RCC 7860 (cell line): ENCODE results near the gene HOXD10.
A peak's percentile ranks its signal among the peaks of the same experiment; 100 is the strongest.

ENCODE experiments used
- DNase-seq: peaks from one replicate; pipeline ENCODE4 v3.0.0-alpha.2; 2015; ENCODE audit warnings: low spot score
- FAIRE-seq: peaks from 2 replicates; lab custom pipeline; 2012; peaks lifted over from hg19 to GRCh38; lab: Jason Lieb, UNC

HOXD10 gene

DNA sequence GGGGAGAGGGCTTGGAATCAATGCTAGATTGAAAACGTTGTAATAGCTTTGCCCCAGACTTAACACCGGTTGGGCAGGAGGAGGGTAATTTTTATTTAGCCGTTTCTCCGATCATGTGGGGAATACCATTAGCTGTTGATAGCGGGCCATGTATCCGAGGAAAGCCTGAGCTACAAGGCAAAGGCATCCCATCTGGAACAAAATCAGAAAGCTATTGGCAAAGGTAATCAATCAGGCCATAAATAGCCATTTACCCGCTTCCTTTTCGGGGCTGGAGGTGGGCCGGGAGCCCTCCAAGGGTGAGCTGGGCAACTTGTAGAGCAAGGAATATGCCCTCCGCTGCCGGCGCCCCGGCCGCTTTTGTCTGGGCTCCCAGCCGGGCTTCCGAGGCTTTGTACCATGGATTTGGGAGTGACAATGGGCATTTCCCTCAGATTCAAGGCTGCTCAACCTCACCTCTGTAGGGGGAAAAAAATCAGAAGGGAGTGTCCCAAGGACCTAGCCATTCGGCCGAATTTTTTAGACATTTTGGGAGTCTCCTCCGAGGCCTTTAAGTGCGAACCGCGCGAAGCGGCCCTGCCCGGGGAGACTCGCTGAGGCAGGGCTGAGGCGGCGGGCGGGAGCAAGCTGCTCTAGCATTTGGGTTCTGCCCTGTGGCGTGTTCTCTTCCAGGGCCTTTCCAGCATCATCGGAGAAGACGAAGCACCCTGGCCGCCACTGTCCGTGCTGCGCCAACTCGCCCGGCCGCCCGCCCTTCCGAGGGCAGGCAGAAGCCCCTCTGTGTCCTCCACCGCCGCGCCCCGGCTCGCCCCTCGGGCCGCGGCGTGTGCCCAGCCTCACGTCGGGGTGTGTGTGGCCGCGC, 4.8 kb downstream of the HOXD10 start:
- DNase-seq (no peak), FAIRE-seq (no peak)

DNA sequence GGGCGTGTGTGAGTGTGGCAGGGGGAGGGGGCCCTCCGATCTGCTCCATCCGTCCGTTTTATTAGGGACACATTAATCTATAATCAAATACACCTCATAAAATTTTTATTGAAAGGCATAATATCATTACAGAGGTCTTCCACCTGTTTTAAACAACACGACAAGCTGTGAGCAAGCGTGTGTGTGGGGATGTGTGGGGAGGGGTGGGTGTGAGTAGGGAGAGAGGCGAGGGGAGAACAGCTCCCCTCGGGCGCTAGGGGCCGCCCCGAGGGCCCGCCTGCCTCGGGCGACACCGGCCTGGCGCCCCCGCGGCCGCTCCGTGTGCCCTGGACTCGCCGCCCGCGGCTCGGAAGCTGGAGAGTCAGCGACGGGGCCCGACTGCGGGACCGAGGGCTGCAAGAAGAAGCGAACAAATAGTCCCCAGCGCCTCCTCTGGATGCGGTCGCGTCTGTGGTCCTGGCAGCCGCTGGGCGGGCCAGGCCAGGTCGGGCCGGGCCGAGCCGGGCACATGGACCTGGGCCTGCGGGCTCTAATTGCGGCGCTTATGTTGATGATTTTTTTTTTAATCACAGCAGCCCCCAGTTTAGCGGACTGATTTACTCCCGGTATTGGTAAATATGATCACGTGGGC, 5.6 kb downstream of the HOXD10 start:
- no peak for FAIRE-seq
- DNase-seq, result no peak

DNA sequence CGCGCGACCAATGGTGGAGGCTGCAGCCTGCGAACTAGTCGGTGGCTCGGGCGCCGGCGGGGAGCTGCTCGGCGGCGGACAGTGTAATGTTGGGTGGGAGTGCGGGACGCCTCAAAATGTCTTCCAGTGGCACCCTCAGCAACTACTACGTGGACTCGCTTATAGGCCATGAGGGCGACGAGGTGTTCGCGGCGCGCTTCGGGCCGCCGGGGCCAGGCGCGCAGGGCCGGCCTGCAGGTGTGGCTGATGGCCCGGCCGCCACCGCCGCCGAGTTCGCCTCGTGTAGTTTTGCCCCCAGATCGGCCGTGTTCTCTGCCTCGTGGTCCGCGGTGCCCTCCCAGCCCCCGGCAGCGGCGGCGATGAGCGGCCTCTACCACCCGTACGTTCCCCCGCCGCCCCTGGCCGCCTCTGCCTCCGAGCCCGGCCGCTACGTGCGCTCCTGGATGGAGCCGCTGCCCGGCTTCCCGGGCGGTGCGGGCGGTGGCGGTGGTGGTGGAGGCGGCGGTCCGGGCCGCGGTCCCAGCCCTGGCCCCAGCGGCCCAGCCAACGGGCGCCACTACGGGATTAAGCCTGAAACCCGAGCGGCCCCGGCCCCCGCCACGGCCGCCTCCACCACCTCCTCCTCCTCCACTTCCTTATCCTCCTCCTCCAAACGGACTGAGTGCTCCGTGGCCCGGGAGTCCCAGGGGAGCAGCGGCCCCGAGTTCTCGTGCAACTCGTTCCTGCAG, 6.3 kb downstream of the HOXD10 start, which contains the start of gene HOXD9:
Gene HOXD9, plus strand, starts transcription at position 37 of the 728 bp plus-strand sequence. Its CDS starts 50 bp downstream, at position 87.
- DNase-seq, result no peak
- no peak for FAIRE-seq

DNA sequence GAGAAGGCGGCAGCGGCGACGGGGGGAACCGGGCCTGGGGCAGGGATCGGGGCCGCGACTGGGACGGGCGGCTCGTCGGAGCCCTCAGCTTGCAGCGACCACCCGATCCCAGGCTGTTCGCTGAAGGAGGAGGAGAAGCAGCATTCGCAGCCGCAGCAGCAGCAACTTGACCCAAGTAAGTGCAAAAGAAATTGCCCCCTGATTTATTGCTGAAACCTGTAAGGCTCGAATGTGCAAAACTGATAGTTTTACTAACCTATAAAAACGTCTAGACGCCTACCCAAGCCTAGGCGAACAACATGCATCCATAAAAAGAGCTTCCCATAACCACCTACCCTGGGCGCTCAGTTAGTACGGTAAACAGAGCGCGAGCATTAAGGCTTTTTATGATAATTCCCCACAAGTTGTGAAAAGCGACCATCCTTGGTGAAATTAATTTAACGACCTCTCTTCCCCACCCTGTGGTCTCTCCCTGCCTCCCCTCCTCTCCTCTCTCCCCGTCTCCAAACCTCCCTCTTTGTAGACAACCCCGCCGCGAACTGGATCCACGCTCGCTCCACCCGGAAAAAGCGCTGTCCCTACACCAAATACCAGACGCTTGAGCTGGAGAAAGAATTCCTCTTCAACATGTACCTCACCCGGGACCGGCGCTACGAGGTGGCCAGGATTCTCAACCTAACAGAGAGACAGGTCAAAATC, 7.0 kb downstream of the HOXD10 start:
- no peak for FAIRE-seq
- no peak for DNase-seq

DNA sequence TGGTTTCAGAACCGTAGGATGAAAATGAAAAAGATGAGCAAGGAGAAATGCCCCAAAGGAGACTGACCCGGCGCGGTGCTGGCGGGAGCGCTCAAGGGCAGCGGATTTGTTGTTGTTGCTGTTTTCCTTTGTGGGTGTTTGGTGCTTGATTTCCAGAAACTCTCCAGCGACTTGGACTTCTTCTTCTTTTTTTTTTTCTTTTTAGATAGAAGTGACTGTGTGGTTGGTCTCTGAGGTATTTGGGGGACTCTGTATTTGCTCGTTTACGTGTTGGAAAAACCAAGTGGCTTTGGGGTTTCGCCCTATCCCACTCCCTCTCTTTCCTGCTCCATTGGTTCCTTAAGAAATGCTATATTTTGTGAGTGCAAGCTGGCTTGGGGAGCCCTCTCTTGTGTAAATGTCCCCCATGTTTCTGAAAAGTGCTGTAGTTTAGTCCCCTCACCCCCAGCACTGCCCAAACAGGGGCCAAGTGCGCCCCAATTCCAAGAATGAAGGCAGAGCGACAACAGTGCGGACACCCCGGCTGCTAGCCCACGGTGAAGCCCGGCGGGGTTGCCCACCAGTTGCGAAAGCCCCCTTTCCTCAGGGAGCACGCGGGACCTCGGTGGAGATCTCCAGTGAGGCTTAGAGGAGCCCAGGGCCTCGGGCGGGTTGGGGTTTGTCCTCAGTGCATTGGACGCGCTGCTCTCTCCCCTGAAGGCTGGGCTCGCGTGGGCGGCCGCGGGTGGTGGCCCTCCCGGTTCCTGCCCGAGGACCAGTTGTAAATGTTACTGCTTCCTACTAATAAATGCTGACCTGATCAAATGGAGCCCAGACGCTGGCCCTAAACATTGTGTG, 7.8 kb downstream of the HOXD10 start:
- DNase-seq (no peak), FAIRE-seq (no peak)

DNA sequence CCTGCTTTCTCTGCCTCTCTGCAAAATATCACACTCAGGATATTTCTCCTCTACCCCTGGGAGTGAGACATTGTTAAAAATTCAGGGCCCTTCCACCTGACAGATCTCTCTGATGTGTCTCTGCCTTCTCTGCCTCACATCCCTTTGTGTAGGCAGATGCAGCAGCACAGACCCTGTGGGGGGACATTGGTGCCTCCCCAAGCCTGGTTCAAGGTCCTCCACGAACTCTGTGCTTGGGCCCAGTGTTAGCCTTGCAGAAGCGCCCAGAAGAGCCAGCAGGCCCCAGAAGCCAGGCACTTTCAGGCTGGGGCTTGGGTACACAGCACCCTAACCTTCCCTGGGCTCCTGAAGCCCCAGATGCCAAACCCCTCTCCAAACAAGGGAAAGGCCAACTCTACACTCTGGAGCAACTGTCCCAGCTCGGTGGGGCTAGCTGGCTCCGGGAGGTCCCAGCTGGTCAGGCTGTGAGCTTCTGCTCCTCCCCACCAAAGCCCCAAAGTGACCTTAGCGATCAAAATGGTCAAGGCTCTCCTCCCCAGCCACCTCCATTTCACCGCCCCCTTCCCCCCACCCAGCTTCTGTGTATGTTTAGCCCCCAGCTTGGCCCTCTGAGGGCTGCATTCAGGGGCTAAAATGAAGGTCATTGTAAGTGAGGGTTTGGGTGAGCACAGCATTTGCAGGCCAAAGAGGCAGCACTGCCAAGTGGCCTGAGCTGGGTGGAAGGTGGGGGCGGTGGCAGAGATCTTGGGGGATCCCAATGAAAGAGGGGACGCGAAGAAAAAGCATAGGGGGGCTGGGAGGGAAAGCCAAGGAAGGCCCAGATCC, 8.6 kb downstream of the HOXD10 start:
- DNase-seq (no peak), FAIRE-seq (no peak)

DNA sequence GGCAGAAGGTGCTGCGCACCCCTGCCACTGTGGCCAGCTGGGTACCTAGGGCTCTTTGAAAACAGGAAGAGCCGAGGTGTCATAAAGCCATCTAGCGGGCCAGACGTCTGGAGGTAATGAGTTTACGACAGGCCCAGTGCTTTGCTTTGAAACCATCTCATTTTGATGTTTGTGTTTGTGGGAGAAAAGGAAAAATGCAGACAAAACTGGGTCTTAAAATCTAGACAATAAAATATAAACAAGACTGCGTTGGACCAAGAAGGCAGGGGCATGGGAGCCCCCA, 9.1 kb downstream of the HOXD10 start:
- no peak for FAIRE-seq

DNA sequence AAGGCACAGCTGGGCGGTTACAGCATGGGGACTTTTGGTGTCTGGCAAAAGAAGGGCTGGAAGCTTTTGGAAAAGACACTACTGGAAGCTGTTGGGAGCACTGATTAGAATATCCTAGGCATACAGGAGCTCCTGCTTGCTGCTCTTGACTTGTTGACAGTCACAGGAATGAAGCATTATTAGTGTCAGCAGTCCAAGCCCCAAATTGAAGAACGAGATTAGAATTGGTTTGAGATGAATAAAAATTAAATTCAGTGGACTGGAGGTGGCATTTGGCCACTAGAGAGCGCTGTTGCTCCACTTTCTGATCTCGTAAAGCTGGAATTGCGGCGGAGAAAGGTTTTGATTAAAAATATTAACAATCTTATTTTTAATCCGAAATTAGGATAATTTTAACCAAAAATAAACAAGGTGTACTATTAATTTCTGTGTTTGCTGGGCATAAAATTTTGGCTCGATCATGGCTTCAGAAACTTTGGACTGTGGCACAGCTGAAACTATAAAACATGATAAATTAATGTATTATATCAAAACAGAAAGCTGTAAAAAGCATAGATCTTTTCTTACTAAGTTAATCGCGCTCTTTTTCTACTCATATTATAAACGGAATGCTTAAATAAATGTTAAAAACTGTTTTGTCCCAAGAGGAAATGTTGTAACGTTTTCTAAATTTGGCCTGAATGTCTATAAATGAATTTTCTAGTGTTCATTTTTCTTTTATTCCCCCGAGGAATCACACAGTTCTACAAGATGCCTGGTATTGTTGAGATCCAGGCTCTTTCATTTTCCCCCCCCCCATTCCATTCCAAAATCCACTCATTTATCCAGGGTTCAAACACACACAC, 10.6 kb downstream of the HOXD10 start:
- no peak for DNase-seq
- FAIRE-seq, result peak; percentile 83

More for the DNA sequence above, 9.1 kb downstream of the HOXD10 start:
- no peak for DNase-seq

DNA sequence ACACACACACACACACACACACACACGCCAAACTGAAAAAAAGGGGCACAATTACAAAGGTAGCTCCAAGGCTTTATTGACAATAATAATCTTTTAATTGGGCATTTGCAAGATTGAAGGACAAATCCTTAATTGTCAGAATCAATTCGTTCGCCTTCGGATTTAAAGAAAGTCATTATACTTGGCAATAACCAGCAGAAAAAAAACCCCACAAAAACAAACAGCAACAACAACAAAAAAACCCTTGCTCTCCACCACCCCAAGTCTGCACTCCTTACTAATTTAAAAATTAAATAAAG, 11.1 kb downstream of the HOXD10 start:
- DNase-seq (no peak), FAIRE-seq (no peak)

DNA sequence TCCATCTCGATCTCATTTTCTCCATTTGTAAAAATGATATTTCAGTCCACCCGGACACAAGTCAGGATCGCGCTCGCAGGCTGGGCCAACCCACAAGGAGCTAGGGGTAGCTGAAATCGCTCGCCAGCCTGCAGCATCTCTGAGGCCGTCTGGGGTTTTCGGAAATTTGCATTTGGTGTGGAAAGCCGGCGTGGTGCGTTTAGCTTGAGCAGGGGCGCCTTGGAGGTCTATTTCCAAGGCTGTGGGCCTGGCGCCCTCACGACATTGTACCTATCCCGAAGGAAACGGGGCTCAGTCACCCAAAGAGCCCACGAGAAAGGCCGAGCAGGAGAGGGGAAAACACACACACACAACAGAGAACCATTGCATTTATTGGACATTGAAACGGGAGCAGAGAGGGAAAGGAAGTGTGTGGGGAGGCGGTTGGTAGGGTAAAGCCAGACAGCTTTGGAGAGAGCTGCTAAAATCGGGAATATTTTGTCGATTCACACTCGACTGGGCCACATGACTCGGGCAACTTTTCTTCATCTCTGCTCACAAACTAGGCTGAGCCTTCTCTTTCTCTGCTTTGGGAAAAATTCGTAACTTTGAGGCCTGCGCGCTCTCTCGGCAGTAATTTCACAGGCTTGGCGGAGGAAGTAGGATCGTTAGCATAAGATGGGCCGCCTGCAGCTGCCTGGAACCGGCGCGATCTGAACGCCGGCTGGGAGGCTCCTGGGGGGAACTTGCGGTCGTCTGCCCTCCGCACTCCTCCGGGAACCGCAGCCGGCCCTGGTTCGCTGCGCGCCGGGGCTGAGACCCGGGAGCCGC, 11.8 kb downstream of the HOXD10 start:
- DNase-seq (no peak), FAIRE-seq (no peak)

DNA sequence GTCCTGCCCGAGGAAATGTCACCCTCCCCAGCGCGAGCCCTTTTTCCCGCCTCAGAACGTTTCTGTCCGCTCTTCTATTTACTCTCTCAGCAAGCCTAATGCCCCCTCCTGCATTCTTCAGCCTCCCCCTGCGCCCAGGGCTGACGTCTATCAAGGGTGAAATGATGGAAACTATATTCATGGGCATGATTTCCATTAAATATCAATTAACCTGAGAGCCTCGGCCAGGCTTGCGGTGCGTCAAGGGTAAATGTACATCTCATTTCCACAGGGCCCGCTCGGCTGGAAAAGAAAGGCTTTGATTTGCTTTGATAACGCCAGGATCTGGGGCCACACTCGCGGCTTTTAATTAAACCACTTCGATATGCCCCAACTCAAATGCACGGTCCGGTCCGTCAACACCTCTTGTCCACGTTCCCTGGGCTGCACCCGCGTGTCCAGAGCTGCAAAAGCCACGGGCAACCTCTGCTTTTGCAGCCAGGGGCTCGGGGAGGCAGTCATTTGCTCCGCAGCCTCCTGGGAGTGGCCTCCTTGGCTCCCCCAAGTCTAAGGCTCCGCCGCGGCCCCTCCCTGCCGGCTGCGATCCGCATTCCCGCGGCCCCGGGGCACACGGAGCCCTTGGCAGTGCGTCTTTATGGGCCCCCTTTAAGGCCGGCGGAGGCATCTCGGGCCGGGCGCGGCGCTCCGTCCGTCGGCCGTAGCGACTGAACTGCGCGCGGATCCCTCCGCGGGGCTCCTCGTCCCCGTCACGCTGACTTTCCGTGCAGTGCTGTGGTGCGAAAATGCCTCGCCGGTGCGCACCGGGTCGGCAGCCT, 12.6 kb downstream of the HOXD10 start, which contains the start of gene HOXD8:
Gene HOXD8, plus strand, starts transcription at position 724 of the 815 bp plus-strand sequence. CDS start 662 bp downstream, outside the sequence.
- FAIRE-seq (no peak), DNase-seq (peak; percentile 61)

DNA sequence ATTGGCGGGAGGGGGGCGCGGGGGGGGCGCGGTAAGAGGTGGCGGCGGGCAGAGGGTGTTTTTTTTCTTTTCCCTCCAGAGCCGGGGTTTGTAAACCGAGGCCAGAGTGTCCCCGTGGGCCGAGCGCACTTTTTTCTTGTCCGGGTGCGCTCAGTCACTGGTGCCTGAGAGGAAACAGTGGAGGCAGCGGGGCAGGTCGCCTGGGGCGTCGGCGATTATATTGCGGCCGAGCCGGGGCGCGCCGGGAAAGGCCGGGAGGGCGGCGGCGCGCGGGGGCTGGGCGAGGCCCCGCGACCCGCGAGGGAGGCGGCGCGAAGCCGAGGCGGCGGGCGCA, 13.2 kb downstream of the HOXD10 start:
- no peak for DNase-seq
- FAIRE-seq, result no peak

DNA sequence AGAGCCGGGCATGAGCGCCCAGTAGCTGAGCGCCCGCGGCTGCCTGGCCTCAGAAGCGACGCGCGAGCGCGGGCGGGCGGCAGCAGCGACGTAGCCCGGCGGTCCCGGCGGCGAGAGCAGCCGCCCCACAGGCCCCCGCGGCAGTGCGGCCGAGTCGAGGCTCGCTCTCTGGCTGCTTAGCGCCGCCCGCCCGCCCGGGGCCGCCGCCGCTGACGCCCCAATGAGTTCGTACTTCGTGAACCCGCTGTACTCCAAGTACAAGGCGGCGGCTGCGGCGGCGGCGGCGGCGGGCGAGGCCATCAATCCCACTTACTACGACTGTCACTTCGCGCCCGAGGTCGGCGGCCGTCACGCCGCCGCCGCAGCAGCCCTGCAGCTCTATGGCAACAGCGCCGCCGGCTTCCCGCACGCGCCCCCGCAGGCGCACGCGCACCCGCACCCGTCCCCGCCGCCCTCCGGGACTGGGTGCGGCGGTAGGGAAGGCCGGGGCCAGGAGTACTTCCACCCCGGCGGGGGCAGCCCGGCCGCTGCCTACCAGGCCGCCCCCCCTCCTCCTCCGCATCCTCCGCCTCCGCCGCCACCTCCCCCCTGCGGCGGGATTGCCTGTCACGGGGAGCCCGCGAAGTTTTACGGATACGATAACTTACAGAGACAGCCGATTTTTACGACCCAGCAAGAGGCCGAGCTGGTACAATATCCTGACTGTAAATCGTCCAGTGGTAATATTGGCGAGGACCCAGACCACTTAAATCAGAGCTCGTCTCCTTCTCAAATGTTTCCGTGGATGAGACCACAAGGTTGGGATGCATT, 13.8 kb downstream of the HOXD10 start:
- DNase-seq, result no peak
- FAIRE-seq, result no peak

DNA sequence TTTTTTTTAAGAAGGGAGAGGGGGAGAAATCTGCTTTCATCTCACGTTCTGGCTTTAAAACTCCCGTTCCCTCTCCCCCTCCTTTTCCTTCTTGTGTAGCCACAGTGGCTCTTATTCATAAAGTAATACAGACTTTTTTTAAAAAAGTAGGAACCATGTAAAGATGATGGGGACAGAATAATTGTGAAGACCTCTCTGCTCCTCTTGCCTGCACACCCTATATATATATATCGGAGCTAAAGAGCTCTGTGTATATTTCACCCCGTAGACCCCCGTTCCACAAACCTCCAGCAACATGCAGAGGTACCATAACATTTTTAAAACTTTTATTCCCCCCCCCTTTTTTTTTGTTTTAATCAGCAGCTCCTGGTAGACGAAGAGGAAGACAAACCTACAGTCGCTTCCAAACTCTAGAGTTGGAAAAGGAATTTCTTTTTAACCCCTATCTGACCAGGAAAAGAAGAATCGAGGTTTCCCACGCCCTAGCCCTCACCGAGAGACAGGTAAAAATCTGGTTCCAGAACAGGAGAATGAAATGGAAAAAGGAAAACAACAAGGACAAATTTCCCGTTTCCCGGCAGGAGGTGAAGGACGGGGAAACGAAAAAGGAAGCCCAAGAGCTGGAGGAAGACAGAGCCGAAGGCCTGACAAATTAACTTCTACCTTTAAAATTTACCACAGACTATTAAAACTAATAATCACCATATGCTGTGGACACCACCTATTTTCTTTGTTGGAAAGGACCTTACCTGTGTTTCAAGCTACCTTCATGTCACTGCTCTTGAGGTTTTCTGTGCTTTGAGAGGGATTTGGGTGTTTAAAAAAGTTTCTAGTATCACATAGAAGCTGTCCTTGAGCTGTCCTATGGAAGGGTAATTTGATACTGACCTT, 14.6 kb downstream of the HOXD10 start:
- FAIRE-seq, result no peak
- DNase-seq, result no peak

DNA sequence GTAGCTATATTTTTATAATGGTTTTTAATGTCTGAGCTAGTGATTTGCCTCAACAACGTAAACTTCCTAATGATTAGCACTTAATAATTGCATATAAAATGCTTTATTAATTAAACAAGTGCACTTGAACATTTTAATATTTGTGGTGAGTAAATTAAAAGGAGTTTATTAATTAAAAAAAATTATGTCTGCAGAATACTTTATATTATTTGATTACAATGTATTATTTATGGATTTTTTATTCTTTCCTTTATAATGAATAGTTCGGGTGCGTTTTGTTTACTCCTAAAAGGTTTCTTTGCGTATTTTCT, 15.2 kb downstream of the HOXD10 start:
- no peak for DNase-seq
- FAIRE-seq, result no peak
